ENCODE data around the gene ZW10. TPM values are rescaled to one million over a fixed set of nuclear protein-coding genes. Genes with fewer than 3 reads are reported as not detected.

ZW10 gene
- total and polyA plus RNA-seq, 2 of the 13 experiments (the other 11 are each of a cell fraction or from before 2014, with no cell fraction given), result 5.8 to 31.3 TPM

- TF ChIP-seq NONO (IDR thresholded peaks at IDR 0.05), result no peak
- peak; percentile 44; the same call in 1 of the 2 replicates for TF ChIP-seq NONO (CRISPR knock-in tag; conservative IDR thresholded peaks at IDR 0.05)
- TF ChIP-seq ESRRA (CRISPR knock-in tag; IDR thresholded peaks at IDR 0.05; ENCODE audit: low read depth), result no peak
- TF ChIP-seq ZSCAN25 (CRISPR knock-in tag; IDR thresholded peaks at IDR 0.05), result no peak
- no peak for TF ChIP-seq ZNF296 (CRISPR knock-in tag; conservative IDR thresholded peaks at IDR 0.05)
- TF ChIP-seq MXD3 (CRISPR knock-in tag; IDR thresholded peaks at IDR 0.05), result no peak
- no peak for TF ChIP-seq HIVEP1 (CRISPR knock-in tag; IDR thresholded peaks at IDR 0.05)
- TF ChIP-seq ZNF746 (CRISPR knock-in tag; IDR thresholded peaks at IDR 0.05), result no peak
- peak; percentile 63 for TF ChIP-seq U2AF1 (optimal IDR thresholded peaks at IDR 0.05; ENCODE audit: low read depth, low read length)
- TF ChIP-seq, protein P1, sequence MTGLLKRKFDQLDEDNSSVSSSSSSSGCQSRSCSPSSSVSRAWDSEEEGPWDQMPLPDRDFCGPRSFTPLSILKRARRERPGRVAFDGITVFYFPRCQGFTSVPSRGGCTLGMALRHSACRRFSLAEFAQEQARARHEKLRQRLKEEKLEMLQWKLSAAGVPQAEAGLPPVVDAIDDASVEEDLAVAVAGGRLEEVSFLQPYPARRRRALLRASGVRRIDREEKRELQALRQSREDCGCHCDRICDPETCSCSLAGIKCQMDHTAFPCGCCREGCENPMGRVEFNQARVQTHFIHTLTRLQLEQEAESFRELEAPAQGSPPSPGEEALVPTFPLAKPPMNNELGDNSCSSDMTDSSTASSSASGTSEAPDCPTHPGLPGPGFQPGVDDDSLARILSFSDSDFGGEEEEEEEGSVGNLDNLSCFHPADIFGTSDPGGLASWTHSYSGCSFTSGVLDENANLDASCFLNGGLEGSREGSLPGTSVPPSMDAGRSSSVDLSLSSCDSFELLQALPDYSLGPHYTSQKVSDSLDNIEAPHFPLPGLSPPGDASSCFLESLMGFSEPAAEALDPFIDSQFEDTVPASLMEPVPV (CRISPR knock-in tag; IDR thresholded peaks at IDR 0.05), result peak; percentile 81
- TF ChIP-seq RNF2 (conservative IDR thresholded peaks at IDR 0.05; ENCODE audit: low read depth), result no peak
- 0 out of 2 replicates have a peak, but pooled peaks have one; percentile 33 for TF ChIP-seq MED13 (CRISPR knock-in tag; IDR thresholded peaks at IDR 0.05)
- TF ChIP-seq TBL1XR1 (IDR thresholded peaks at IDR 0.05; ENCODE audit: borderline replicate concordance, low read length, partially characterized antibody), result peak; percentile 49
- TF ChIP-seq CEBPZ (IDR thresholded peaks at IDR 0.05; ENCODE audit: low read length), result no peak
- no peak for TF ChIP-seq ZNF230 (CRISPR knock-in tag; IDR thresholded peaks at IDR 0.05)
- peak; percentile 74 for TF ChIP-seq PHF21A (CRISPR knock-in tag; IDR thresholded peaks at IDR 0.05)
- no peak for TF ChIP-seq ZNF354B (CRISPR knock-in tag; IDR thresholded peaks at IDR 0.05)
- TF ChIP-seq PRDM4 (CRISPR knock-in tag; IDR thresholded peaks at IDR 0.05; ENCODE audit: borderline replicate concordance), result no peak
Observed at GRCh38 chr11:113773416-113774173, at the start of gene ZW10 (continued).

All from HepG2 (cell line).